Neuronal stem cell (in vitro differentiated cells): ENCODE results near the gene LTBP1.

Source experiments
- DNase-seq: peaks from one replicate; pipeline ENCODE4 v3.0.0-alpha.2; 2013; ENCODE audit warnings: low spot score
- H2AFZ ChIP-seq: one replicate; pipeline ENCODE4 v1.6.1; 2013; ENCODE audit warnings: mild to moderate bottlenecking, low read length, inconsistent platforms
- H2AK5ac ChIP-seq: 2 replicates; pipeline ENCODE4 v1.6.1; 2013; ENCODE audit warnings: low read depth, mild to moderate bottlenecking, inconsistent platforms, low read length, moderate library complexity, mixed read lengths
- H2BK120ac ChIP-seq: 2 replicates; pipeline ENCODE4 v1.6.1; 2013; ENCODE audit warnings: low read depth, mild to moderate bottlenecking, inconsistent platforms, low read length, moderate library complexity, mixed read lengths
- H2BK12ac ChIP-seq: one replicate; pipeline ENCODE4 v1.6.1; 2013; ENCODE audit warnings: low read length, inconsistent platforms
- H2BK15ac ChIP-seq: 2 replicates; pipeline ENCODE4 v1.6.1; 2013; ENCODE audit warnings: mild to moderate bottlenecking, low read length, inconsistent platforms, mixed read lengths
- H2BK5ac ChIP-seq: one replicate; pipeline ENCODE4 v1.6.1; 2013; ENCODE audit warnings: inconsistent platforms, mild to moderate bottlenecking, low read length, moderate library complexity
- H3K14ac ChIP-seq: one replicate; pipeline ENCODE4 v1.6.1; 2013; ENCODE audit warnings: low read length, inconsistent platforms
- H3K18ac ChIP-seq: 2 replicates; pipeline ENCODE4 v1.6.1; 2013; ENCODE audit warnings: low read length, inconsistent platforms
- H3K23ac ChIP-seq: 2 replicates; pipeline ENCODE4 v1.6.1; 2013; ENCODE audit warnings: low read depth, mild to moderate bottlenecking, mixed read lengths, low read length, inconsistent platforms; ENCODE audit not compliant: poor library complexity
- H3K27ac ChIP-seq: replicated peaks from 3 replicates; pipeline ENCODE4 v1.5.1; 2013; ENCODE audit warnings: low read length, inconsistent platforms
- H3K27me3 ChIP-seq, 3 experiments: 2 replicates each; pipeline ENCODE4 v1.6.1; 2013; ENCODE audit warnings: low read length in 3 of 3, mild to moderate bottlenecking in 2 of 3, inconsistent platforms in 1 of 3, low read depth in 1 of 3, mixed read lengths in 1 of 3, moderate library complexity in 1 of 3; ENCODE audit not compliant: control insufficient read depth in 3 of 3, insufficient read depth in 3 of 3
- H3K36me3 ChIP-seq, 2 donors: replicated peaks in 1 of 2; 2 replicates each; pipeline ENCODE4 v1.6.1; 2013; ENCODE audit warnings: low read length in 2 of 2; ENCODE audit not compliant: control insufficient read depth in 2 of 2, insufficient read depth in 2 of 2
- H3K4ac ChIP-seq: 2 replicates; pipeline ENCODE4 v1.6.1; 2013; ENCODE audit warnings: inconsistent platforms, mild to moderate bottlenecking, low read length, moderate library complexity
- H3K4me1 ChIP-seq, 2 donors: 1 replicate in 1 of 2; 2 replicates in 1 of 2; pipeline ENCODE4 v1.6.1; 2013; ENCODE audit warnings: low read length in 2 of 2, low read depth in 1 of 2; ENCODE audit not compliant: control insufficient read depth in 2 of 2, insufficient read depth in 1 of 2
- H3K4me2 ChIP-seq: one replicate; pipeline ENCODE4 v1.6.1; 2013; ENCODE audit warnings: mild to moderate bottlenecking, low read length, inconsistent platforms; ENCODE audit not compliant: insufficient read depth, poor library complexity, severe bottlenecking
- H3K4me3 ChIP-seq, 2 donors: 2 replicates each; pipeline ENCODE4 v1.5.1; 2013; ENCODE audit warnings: low read length in 2 of 2, mild to moderate bottlenecking in 2 of 2, inconsistent platforms in 1 of 2, moderate library complexity in 1 of 2
- H3K79me1 ChIP-seq: one replicate; pipeline ENCODE4 v1.6.1; 2013; ENCODE audit warnings: low read depth, mild to moderate bottlenecking, inconsistent platforms, low read length, moderate library complexity
- H3K9ac ChIP-seq: one replicate; pipeline ENCODE4 v1.6.1; 2013; ENCODE audit warnings: mild to moderate bottlenecking, low read depth, low read length, inconsistent platforms; ENCODE audit not compliant: poor library complexity
- H3K9me3 ChIP-seq, 2 donors: replicated peaks in 1 of 2; 2 replicates each; pipeline versions ENCODE3 to v1.6.1; 2013; ENCODE audit warnings: low read length in 2 of 2, mild to moderate bottlenecking in 2 of 2, inconsistent platforms in 1 of 2, low read depth in 1 of 2, mixed read lengths in 1 of 2, moderate library complexity in 1 of 2; ENCODE audit not compliant: control insufficient read depth in 2 of 2, insufficient read depth in 1 of 2
- H4K8ac ChIP-seq: one replicate; pipeline ENCODE4 v1.6.1; 2013; ENCODE audit warnings: low read depth, mild to moderate bottlenecking, inconsistent platforms, low read length, moderate library complexity
- H4K91ac ChIP-seq: one replicate; pipeline ENCODE4 v1.6.1; 2013; ENCODE audit warnings: low read length, low read depth, mild to moderate bottlenecking, inconsistent platforms; ENCODE audit not compliant: poor library complexity
- WGBS, 2 donors: extraction: QIAGEN DNeasy Blood & Tissue Kit; methylation state at CpG; one replicate each; pipeline ENCODE4 v1.1.7; 2013; ENCODE audit warnings: missing lambda C conversion rate in 2 of 2, mixed read lengths in 1 of 2; ENCODE audit not compliant: insufficient read length in 2 of 2, insufficient replicate concordance in 1 of 2; ENCODE audit errors: extremely low coverage in 2 of 2; 5-methylcytosine and 5-hydroxymethylcytosine counted together

Gene LTBP1

DNA sequence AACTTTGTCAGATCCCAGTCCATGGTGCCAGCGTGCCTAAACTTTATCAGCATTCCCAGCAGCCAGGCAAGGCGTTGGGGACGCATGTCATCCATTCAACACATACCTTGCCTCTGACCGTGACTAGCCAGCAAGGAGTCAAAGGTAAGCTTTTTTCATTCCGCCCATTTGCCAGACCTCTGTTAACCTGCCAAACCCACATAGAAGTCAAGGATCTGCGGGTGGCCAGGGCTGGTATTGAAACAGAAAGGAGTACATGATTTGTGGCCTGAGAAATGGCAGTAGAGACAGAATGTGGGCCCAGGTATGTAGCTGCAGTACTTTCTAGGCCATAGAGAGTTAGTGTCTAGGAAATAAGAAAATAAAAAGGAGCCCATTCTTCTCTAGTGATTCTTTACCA lies 240.2 kb downstream of the LTBP1 start:
- Histone ChIP-seq H3K4me2 (no peak overlapping the region), H4K8ac (no peak overlapping the region), H2AK5ac (no peak overlapping the region), H3K36me3 (peaks cover 0 to 3% of the 10 kb centered on the region in 2 donors), H2AFZ (no peak overlapping the region), H2BK120ac (no peak overlapping the region), H3K9me3 (no peaks in the 10 kb centered on the region), H3K18ac (no peak overlapping the region), H3K14ac (no peak overlapping the region), H3K27me3 (no peaks in the 10 kb centered on the region), H3K79me1 (no peaks in the 10 kb centered on the region), H3K4ac (no peak overlapping the region), H2BK12ac (no peak overlapping the region), H3K23ac (no peak overlapping the region), H4K91ac (no peak overlapping the region), H3K4me1 (no peaks in the 10 kb centered on the region), H2BK5ac (no peak overlapping the region), H3K4me3 (no peak overlapping the region), H3K27ac (no peak overlapping the region), H3K9ac (no peak overlapping the region), H2BK15ac (no peak overlapping the region)
- DNase-seq = no peak
- WGBS, 2 donors = no CpG with 5 or more reads among the region's 6 CpGs

GRCh38 chr2:33188799-33189198 lies 242.0 kb downstream of the LTBP1 start:
- Histone ChIP-seq H3K36me3 (peaks cover 0 to 3% of the 10 kb centered on the region in 2 donors), H3K4me2 (no peak overlapping the region)

DNA sequence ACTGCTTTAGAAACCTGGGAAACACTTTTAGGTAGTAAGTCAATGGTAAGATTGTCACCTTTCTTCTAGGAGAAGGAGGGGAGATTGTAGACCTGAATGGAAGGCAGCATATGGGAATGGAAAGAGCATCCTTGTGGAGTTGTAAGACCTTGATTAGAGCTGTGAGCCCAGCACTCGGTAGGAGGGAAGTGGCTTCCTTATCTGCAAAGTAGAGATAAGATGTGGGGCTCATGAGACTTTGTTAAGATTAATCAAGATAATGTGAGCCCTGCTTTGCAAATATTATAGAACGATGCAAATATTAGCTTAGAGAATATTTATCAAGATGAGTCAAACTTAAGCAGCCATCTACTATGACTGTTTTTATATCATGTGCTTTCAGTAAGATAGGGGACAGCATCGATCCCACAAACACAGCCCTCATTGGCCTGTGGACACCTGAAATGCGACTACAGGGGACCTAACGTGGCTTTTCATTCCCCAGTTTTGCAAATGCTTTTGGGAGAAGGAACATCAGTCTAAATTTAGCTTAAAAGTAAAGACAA lies 243.7 kb downstream of the LTBP1 start:
- Histone ChIP-seq H2BK15ac (no peak overlapping the region), H3K4me1 (peaks cover 0 to 1% of the 10 kb centered on the region in 2 donors), H2BK5ac (no peak overlapping the region), H3K9ac (no peak overlapping the region), H2AK5ac (no peak overlapping the region), H2BK120ac (no peak overlapping the region), H3K9me3 (no peaks in the 10 kb centered on the region), H3K14ac (no peak overlapping the region), H3K27ac (no peak overlapping the region), H3K18ac (no peak overlapping the region), H3K79me1 (no peaks in the 10 kb centered on the region), H3K36me3 (peaks cover 0 to 5% of the 10 kb centered on the region in 2 donors), H3K4me2 (no peak overlapping the region), H2AFZ (no peak overlapping the region), H4K8ac (no peak overlapping the region), H3K27me3 (no peaks in the 10 kb centered on the region), H2BK12ac (no peak overlapping the region), H3K4me3 (no peak overlapping the region), H3K23ac (no peak overlapping the region), H4K91ac (no peak overlapping the region), H3K4ac (no peak overlapping the region)
- no CpG with 5 or more reads among the region's 5 CpGs for WGBS, 2 donors
- DNase-seq = no peak

More at GRCh38 chr2:33188799-33189198, 242.0 kb downstream of the LTBP1 start:
- Histone ChIP-seq H2BK5ac (no peak overlapping the region), H3K9me3 (no peaks in the 10 kb centered on the region), H3K79me1 (no peaks in the 10 kb centered on the region), H2AK5ac (no peak overlapping the region), H3K14ac (no peak overlapping the region), H3K27ac (no peak overlapping the region), H3K4me3 (no peak overlapping the region), H2BK12ac (no peak overlapping the region), H3K9ac (no peak overlapping the region), H3K4me1 (peaks cover 0 to 1% of the 10 kb centered on the region in 2 donors), H3K27me3 (no peaks in the 10 kb centered on the region), H2BK120ac (no peak overlapping the region), H4K91ac (no peak overlapping the region), H4K8ac (no peak overlapping the region), H2BK15ac (no peak overlapping the region), H3K18ac (no peak overlapping the region), H2AFZ (no peak overlapping the region), H3K4ac (no peak overlapping the region), H3K23ac (no peak overlapping the region)
- no peak for DNase-seq
- no CpG with 5 or more reads among the region's 3 CpGs for WGBS, 2 donors

DNA sequence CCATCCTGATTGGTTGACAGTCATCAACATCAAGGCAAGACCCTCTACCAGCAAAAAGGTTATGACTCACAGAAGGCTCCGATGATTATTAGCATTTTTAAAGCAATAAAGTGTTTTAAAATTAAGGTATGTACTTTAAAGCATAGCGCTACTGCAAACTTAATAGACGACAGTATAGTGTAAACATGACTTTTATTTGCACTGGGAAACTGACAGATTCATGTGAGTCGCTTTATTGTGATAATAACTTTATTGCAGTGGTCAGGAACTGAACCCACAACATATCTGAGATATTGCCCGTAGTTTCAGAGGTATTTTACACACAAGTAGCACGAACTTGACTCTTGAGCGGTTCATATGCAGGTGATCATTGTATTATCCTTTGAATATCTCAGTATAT lies 249.1 kb downstream of the LTBP1 start:
- Histone ChIP-seq H3K4me2 (no peak overlapping the region), H4K91ac (no peak overlapping the region), H2BK15ac (no peak overlapping the region), H3K4ac (no peak overlapping the region), H3K23ac (no peak overlapping the region), H2AFZ (no peak overlapping the region), H3K79me1 (no peaks in the 10 kb centered on the region), H2BK12ac (no peak overlapping the region), H2BK5ac (no peak overlapping the region), H3K9me3 (no peaks in the 10 kb centered on the region), H3K27me3 (no peaks in the 10 kb centered on the region), H3K14ac (no peak overlapping the region), H3K36me3 (peaks cover 0 to 2% of the 10 kb centered on the region in 2 donors), H3K4me3 (no peak overlapping the region), H4K8ac (no peak overlapping the region), H2BK120ac (no peak overlapping the region), H3K27ac (no peak overlapping the region), H3K4me1 (peaks cover 0 to 1% of the 10 kb centered on the region in 2 donors), H3K18ac (no peak overlapping the region), H3K9ac (no peak overlapping the region), H2AK5ac (no peak overlapping the region)
- DNase-seq = no peak
- WGBS, 2 donors = no CpG with 5 or more reads among the region's 7 CpGs
